SK-N-SH treated with all-trans-retinoic acid at 6 μM for 48 hours (cell line): Measurements from ENCODE around the gene DYNC2I2.

Experiments used
- ESRRG ChIP-seq: fragments of 250-450 bp; sonication (Bioruptor Pico); IDR thresholded peaks from 2 replicates; pipeline ENCODE4 v1.6.1; 2021; ENCODE audit warnings: mild to moderate bottlenecking
- ISL1 ChIP-seq: fragments of 250-450 bp; sonication (Bioruptor Pico); IDR thresholded peaks from 2 replicates; pipeline ENCODE4 v2.1.2; 2022; ENCODE audit warnings: mild to moderate bottlenecking, moderate library complexity
- ZFP30 ChIP-seq: fragments of 450-650 bp; formaldehyde crosslinking; IDR thresholded peaks from 2 replicates; pipeline ENCODE4 v1.5.0; 2022; ENCODE audit warnings: mild to moderate bottlenecking, moderate library complexity
- ZNF70 ChIP-seq: fragments of 450-650 bp; formaldehyde crosslinking; IDR thresholded peaks from 2 replicates; pipeline ENCODE4 v1.5.0; 2020; ENCODE audit warnings: mild to moderate bottlenecking, moderate library complexity
- TF ChIP-seq, protein P1 (sequence below): fragments of 250-450 bp; sonication (Bioruptor Pico); IDR thresholded peaks from 2 replicates; pipeline ENCODE4 v1.8.0; 2020; ENCODE audit warnings: mild to moderate bottlenecking, moderate library complexity, borderline replicate concordance
- TF ChIP-seq, protein P2 (sequence below): fragments of 250-450 bp; sonication (Bioruptor Pico); IDR thresholded peaks from 2 replicates; pipeline ENCODE4 v1.5.1; 2020; ENCODE audit warnings: low read depth, mild to moderate bottlenecking, moderate library complexity

DNA sequence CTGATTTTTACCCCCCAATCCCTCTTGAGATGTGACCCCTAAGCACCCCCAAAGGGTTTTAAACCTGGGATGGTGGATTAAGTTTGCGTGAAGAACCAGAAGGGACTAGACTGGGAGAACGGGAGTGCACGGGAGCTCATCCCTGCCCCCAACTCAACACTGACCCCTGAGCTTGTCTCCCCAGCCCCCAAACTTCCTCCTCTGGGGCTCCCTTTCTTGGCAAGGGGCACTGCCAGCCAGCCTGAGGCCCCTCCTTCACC lies 27.3 kb upstream of the DYNC2I2 start:
- TF ChIP-seq ZNF70 (CRISPR knock-in tag): no peak
- no peak for TF ChIP-seq ISL1
- TF ChIP-seq ESRRG (CRISPR knock-in tag): no peak
- no peak for TF ChIP-seq ZFP30 (CRISPR knock-in tag)
- TF ChIP-seq, protein P1, sequence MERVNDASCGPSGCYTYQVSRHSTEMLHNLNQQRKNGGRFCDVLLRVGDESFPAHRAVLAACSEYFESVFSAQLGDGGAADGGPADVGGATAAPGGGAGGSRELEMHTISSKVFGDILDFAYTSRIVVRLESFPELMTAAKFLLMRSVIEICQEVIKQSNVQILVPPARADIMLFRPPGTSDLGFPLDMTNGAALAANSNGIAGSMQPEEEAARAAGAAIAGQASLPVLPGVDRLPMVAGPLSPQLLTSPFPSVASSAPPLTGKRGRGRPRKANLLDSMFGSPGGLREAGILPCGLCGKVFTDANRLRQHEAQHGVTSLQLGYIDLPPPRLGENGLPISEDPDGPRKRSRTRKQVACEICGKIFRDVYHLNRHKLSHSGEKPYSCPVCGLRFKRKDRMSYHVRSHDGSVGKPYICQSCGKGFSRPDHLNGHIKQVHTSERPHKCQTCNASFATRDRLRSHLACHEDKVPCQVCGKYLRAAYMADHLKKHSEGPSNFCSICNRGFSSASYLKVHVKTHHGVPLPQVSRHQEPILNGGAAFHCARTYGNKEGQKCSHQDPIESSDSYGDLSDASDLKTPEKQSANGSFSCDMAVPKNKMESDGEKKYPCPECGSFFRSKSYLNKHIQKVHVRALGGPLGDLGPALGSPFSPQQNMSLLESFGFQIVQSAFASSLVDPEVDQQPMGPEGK (CRISPR knock-in tag): no peak
- TF ChIP-seq, protein P2, sequence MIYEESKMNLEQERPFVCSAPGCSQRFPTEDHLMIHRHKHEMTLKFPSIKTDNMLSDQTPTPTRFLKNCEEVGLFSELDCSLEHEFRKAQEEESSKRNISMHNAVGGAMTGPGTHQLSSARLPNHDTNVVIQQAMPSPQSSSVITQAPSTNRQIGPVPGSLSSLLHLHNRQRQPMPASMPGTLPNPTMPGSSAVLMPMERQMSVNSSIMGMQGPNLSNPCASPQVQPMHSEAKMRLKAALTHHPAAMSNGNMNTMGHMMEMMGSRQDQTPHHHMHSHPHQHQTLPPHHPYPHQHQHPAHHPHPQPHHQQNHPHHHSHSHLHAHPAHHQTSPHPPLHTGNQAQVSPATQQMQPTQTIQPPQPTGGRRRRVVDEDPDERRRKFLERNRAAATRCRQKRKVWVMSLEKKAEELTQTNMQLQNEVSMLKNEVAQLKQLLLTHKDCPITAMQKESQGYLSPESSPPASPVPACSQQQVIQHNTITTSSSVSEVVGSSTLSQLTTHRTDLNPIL (CRISPR knock-in tag): no peak
